IPS DF 19.7 (cell line): ENCODE data around the gene PTTG1.

Experiments
- DNase-seq: peaks from one replicate; pipeline ENCODE4 v3.0.0-alpha.2; 2013; ENCODE audit warnings: low read depth, low spot score

The PTTG1 gene

DNA sequence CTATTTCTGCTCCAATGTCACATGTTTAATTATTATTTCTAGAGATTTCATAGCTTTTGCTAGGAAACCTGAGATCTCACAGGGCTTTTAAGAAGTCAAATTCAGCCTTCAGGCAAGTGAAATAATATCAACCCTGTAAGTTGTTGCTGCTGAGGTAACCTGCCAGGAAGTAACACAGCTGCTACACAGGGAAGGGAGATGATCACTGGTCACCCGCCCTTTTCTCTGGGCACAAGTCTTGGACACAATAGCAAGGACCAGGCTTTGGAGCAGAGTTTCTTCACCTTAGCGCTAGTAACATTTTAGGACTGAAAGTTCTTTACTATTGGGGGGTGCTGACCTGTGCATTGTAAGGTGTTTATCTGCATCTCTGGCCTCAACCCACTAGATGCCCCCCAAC, 50.1 kb downstream of the PTTG1 start:
- DNase-seq, result no peak

DNA sequence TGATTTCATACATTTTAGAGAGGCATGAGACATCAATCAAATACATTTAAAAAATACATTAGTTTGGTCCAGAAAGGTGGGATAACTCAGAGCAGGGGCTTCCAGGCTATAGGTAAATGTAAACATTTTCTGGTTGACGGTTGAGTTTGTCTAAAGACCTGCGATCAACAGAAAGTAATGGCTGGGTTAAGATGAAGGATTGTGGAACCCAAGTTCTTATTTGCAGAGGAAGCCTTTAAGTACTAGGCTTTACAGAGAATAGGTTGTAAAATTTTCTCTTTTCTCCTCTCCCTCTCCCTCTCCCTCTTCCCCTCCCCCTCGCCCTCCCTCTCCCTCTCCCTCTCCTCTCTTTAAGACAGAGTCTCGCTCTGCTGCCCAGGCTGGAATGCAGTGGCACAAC, 50.8 kb downstream of the PTTG1 start:
- no peak for DNase-seq

DNA sequence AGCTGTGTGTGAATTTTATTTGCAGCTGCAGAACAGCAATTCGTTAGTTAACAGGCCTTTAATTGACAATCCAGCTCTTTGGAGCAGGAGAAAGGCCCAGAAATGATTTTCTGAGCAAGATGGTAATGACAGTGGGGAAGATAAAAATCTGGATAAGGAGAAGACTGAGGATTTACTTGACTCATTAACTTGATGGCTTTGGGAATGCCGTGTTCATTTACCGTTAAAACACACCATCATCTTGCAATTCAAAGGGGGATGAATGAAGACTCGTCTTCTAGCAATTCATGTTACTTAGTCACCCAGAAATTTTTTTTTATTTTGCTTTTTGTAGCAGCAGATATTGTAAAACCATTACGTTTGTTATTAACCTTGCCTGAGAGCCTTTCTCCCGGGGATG, 52.0 kb downstream of the PTTG1 start:
- DNase-seq, result no peak

- DNase-seq, result no peak
These were observed 52.4 kb downstream of the PTTG1 start for GRCh38 chr5:160474084-160474483.

DNA sequence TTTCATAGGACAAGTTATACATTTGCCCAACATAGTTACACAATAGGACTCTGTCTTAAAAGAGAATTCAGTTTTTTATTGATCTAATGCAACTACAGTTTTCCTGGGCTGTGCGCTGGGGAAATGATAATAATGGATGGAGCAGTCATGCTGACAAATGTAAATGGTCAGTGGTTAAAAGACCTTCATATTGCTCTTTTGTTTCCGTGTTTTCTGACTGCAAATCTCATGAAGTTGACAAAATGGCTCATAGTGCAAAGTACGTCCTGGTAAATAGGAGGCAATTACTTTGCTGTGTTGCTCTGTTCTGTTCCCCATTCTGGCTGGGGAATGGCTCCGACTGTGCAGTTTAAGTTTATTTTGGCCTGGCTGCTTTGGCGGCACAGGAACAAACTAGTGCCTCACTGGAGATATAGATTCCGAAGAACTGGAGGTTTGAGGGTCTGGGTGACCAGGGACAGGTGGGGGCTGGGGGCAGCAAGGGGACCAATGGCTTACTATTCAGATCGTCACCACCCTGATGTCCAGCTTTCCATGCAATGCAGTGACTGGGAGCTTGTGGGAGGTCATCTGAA, 54.3 kb downstream of the PTTG1 start:
- DNase-seq, result no peak

- peak; percentile 50 for DNase-seq
These were observed 55.8 kb downstream of the PTTG1 start for GRCh38 chr5:160477266-160477970.

- no peak for DNase-seq
These were observed 56.5 kb downstream of the PTTG1 start for GRCh38 chr5:160478163-160478562.
